HG02973 (cell line): ENCODE measurements around the gene ATP13A2.

Experiments
- ATAC-seq: cut with Tn5 transposase; IDR thresholded peaks from one replicate; pipeline ENCODE4 v1.9.1; 2021; ENCODE audit warnings: moderate library complexity; ENCODE audit not compliant: unreplicated experiment

ATP13A2 gene

DNA sequence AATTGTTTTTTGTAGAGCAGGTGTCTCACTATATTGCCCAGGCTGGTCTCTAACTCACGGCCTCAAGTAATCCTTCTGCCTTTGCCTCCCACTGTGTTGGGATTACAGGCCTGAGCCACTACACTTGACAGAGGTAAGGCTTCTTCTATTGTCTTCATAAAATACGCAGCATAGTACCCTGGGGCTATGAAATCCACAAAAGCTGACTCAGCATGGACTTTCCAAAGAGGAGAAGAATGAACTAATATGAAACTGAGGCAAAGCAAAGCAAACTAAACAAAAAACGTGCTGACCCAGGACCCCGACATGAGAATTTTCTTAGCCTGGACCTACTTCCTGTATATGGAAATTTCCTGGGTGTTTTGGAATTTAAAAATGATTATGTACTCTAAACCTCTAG, 18.5 kb upstream of the ATP13A2 start:
- no peak for ATAC-seq

DNA sequence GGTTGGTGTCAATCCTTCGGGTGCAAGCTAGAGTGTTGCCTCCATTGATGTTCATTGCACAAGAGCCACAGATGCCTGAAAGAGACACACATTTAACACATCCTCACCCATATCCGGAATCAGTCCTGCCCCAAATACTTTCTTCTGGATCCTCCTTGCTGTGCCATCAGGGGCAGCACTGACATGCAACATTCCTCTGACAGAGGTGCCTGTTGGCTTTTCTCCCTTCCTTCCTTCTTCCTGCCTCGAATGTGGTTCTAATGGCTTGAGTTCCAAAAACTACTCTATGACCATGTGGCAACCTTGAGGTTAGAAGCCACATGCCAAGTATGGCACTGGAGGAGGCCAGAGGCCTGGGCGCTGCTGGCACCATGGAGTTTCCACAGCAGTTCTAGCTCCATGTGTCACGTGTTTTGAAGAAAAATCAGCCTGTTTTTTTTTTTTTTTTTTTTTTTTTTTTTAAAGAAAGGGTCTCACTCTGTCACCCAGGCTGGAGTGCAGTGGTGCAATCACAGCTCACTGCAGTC, 17.0 kb upstream of the ATP13A2 start:
- ATAC-seq = no peak

DNA sequence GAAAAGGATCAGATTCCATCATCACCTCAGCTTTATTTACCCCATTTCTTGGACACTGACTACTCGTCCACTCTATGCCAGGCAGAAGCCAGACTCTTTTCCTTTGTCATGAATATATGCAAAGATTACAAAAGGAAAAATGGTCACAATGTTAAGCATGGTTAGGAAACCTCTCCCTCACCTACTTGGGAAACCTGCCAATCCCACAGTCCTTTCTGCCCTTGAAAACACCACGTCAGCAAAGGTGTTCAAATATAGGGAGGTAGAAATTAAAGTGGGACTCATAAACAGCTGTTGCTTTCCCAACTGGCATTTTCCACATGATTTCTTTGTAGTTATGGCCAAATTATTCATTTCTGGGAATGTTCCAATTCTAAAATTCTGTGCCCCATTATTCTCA, 16.2 kb upstream of the ATP13A2 start:
- ATAC-seq = no peak

DNA sequence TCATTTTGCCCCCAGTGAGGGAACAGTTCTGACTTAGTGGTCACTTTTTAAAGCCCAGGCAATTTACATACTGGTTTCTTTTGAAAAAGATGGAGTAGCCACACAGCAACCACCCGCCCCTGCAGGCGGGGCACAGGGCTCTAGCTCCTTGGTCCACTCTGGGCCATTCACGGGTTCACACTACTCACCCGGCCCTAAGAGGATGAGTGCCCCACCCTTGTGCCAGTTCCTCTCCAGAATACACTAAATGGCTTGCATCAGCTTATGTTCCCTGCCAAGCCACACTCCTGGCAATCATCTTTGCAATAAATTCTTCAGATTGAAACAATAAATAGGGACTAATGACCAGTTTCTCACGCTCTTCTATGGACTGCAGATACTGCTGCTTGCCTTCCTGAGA, 15.7 kb upstream of the ATP13A2 start:
- ATAC-seq = no peak

DNA sequence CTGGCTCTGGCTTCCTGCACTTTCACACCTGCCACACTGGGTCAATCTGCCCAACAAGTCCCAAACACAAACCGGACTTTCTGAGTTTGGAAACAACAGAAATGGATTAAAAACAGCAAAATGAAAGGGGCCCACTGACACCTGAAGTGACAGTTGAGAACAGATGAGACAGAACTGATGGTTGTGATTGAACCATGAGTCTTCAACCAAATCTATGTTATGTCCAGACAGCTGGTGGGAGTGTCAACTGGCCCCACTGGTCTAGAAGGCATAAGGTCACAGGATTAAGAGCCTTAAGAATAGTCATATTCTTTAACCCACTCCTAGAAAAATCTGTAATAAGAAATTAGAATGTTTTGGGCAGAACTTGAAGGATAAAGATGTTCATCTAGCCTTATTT, 13.0 kb upstream of the ATP13A2 start:
- ATAC-seq = no peak

DNA sequence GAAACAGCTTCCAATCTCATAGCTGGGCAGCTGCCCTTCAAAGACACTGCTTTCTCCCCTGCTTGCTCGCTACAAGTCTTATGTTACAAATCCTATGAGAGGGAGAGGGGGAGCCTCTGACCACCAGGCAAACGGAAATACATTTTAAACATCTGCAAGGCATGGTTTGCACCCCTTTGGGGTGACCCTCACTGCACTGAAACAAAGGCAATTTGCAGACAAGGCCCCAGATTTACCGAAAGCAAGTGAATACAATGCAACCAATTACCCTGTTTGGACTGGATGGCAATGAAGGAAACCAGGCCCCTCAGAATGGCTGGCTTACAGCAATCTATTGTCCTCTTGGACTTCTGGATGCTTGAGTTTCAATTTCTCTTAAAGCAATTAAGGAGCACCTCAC, 11.8 kb upstream of the ATP13A2 start:
- ATAC-seq = no peak

DNA sequence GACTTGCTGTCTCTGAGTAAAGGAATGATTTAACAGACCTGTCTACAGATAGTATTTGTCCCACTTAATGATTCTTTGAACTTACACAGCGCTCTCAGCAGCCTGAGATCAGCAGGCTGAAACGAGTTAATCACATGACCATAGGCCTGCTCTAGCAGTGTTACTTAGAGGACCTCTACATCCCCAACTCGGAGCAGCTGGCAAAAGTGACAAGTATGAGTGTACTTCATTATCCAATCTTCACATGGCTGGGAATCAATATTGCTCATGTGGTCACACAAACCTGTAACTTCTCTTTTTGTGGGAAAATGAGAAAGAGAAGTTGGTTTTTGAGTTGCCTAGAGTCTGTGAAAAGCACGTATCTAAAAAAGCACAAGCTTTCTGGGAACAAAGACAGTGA, 11.4 kb upstream of the ATP13A2 start:
- ATAC-seq = no peak

DNA sequence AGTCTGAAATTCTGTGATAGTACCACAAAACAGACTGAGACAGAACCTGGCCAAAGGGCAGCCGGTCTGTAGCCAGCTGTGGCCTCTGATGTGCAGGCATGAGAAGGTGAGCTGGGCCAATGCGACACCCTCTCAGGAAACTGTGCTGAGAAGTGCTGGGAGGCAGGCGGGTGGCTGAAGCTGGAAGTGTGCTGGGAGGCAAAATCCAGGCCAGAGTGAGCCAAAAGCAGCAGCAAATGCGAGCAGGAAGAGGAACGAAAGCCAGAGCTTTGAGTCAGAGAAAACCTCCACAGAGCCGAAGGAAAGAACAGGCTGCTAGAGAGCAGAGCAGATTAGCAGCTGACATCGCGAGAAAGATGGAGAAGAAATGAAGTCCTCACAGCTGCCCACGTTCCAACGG, 10.2 kb upstream of the ATP13A2 start:
- no peak for ATAC-seq

DNA sequence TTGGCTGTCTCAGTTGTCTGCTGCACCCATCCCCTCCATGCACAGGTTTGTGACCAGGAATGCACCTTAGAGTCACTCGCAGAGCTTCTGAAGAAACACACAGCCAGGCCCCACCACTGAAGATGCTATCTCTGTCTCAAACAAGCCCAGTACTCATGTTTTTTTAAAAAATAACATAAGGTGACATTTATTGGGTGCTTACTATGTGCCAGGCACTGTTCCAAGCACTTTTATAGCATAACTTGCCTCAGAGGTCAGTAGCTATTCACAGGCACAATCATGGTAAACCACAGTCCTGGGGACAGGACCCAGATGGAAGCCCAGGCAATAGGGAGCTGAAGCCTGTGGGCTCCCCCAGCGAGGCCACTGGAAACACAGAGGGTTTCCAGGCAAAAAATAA, 8.8 kb upstream of the ATP13A2 start:
- ATAC-seq = no peak

DNA sequence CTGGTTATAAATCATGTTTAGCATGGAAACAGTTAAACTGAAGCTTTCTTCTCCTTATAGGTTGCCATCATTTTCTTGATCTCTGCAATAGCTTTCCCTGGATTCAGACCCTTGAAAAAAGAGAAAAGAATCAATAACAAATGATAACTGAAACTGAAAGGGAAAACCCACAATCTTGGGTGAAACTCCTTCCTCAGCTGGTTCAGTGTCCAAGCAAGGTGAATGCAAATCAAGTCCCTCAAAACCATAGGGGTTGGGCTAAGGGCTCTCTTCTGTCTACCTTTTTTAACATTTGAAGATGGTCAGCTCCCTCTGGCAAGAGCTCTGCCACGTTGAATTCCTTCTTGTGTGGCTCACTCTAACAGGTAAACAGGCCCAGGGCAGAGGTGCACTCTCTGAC, 7.1 kb upstream of the ATP13A2 start:
- ATAC-seq = no peak

DNA sequence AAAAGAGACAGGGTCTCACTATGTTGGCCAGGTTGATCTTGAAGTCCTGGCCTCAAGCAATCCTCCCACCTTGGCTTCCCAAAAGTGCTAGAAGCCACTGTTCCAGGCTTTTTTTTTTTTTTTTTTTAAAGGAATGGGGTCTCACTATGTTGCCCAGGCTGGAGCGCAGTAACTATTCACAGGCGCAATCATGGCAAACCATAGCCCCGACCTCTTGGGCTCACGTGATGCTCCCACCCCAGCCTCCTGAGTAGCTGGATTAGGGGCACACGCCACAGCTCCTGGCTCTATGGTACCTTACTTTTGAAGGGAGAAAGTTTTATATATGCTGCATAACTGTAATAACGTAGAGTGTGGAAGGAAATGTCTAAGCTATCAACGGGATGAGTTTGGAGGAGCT, 5.7 kb upstream of the ATP13A2 start:
- ATAC-seq = no peak

DNA sequence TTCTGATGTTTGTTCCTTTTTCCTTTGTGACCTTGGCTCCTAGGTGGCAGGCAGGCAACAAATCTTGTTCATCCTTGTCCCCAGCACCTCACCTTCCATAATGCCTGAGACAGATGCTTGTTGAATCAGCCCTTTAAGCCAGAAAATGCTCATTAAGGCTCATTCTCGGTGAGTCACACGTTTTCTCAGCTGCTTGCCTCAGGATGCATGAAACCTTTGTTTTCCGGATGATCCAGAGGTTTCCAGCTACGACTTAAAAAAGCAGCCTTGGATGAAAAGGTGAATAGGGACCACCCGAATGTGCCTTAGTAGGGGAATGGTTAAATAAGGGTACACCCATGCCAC, 4.6 kb upstream of the ATP13A2 start:
- ATAC-seq = no peak

DNA sequence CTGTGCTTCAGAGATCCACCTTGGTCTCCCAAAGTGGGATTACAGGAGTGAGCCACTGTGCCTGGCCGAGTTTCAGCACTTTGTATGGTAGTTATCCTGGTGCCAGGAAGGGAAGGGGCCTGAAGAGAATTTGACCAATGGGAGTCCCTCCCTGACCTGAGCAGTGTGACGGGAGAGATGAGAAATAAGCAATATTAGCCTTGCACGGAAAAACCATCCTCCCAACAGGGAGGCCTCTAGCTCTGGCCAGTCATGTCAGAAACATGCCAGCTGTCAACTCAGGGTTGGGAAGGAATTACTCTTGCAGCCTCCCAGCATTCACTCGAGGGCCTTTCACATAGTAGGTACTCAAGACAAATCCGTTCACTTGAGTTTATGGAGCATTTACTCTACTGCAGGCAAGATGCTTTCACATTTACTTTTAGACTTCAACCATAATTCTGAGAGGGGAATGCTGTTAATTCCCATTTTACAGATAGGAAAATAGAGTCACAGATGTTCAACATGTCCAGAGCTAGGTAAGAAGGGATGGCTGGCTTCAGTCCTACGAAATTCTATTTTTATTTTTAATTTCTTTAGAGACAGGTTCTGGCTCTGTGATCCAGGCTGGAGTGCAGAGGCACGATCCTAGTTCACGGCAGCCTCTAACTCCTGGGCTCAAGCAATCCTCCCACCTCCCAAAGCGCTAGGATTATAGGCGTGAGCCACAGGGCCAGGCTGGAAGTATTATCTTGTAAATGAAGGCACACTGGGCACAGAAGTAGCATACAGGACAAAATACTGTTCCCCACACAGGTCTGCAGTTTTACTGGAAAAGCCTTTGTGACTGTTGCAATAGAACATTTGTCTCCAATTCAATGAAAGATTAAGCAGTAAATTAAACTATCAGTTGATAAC, 3.2 kb upstream of the ATP13A2 start:
- ATAC-seq = no peak

DNA sequence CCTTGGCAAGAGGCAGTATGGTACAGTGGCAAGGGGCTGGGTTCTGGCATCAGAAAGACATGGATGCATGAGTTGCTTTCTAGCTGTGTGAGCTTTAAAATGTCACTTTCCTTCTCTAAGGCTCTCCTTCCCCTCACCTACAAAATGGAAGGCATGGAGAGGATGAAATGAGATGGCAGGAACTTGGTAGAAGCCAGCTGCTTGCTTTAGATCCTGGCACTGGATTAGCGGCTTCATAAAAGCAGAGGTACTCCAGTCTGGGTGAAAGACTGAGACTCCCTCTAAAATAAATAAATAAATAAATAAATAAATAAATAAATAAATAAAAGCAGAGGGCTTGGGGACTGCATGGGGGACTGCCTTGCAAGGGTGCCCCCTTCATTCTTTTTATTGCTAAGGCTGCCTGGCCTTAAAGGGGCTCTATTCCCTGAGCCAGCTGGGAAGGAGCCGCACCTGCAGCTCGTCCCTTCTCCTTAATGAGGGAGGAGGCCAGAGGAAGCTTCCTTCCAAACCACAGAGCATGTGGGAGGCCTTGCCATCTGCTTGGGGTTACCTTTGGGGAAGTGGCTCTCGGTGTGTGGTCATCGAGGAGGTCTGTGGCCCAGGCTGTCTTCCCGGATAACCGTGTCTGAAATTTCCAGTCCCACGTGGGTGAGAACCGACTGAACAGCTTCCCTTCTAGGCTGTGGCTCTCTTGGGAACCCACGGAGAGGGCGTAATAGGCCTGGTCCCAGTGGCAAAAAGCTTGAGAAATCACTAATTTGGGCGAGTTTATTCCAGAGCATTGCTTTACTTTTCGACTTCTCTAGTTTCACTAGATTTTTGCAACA, 2.0 kb upstream of the ATP13A2 start:
- ATAC-seq = no peak

DNA sequence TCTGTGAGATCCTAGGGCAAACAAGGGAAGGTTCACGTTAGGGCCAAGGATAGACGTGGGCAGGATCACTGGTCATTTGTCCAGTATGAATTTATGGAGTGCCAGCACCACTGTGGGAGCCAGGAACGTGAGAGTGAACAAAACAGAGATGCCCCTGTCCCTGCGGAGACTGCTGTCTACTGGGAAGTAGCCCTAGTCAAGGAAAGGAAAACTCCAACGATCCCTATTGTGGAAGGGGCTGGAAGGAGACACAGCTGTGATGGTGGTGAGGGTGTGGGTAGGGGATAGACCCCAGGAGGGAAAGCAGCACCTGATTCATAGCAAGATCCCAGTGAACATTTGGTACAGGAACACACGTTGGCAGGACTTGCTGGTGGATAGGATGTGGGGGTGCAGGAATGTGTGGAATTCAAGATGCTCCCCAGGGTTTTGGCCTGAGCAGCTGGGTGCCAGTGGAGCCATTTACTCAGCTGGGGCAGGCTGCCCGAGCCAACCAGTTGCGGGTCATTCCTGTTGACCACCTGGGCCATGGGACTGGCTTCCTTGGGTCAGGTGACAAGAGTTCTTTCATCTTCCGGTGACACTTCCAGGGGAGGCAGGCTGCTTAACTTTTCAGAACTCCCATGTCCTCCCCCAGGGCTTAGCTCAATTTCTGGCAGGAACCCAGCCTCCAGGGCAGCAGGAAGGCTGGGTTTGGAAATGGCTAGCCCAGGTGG, 1.2 kb upstream of the ATP13A2 start:
- ATAC-seq = no peak

DNA sequence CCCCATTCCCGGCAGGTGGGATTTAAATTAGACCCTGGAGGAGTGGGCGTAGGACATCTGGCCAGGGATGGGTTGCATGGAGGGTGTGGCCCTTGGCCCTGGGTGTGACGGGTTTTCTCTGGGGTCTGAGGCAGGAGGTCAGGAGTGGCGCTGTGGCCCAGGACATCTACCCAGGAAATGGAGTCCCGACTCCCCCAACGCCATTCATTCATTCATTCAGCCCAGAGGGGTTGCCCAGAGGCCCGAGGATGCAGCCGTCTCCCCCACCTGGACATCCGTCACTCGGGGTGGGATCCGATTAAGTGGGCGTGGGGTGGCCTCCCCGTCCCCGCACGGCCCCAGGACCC, 663 bp downstream of the ATP13A2 start:
- no peak for ATAC-seq

DNA sequence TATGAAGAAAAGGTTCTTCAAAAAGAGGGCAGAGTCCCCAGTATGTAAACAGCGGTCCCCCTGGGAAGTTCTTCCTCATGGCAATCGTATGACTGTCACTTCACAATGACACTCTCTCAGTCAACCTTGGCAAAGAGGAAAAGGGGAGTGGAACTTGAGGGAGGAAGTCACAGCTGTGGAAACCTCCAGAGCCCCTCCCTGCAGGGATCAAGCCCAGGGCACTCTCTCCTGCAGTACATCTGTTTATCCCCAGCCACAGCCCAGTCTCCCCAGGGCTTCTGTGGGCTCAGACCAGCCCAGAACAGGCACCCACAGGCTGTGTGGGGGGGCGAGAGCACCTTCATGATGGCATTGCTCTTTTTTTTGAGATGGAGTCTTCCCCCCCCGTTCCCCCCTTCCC, 2.0 kb downstream of the ATP13A2 start:
- no peak for ATAC-seq

DNA sequence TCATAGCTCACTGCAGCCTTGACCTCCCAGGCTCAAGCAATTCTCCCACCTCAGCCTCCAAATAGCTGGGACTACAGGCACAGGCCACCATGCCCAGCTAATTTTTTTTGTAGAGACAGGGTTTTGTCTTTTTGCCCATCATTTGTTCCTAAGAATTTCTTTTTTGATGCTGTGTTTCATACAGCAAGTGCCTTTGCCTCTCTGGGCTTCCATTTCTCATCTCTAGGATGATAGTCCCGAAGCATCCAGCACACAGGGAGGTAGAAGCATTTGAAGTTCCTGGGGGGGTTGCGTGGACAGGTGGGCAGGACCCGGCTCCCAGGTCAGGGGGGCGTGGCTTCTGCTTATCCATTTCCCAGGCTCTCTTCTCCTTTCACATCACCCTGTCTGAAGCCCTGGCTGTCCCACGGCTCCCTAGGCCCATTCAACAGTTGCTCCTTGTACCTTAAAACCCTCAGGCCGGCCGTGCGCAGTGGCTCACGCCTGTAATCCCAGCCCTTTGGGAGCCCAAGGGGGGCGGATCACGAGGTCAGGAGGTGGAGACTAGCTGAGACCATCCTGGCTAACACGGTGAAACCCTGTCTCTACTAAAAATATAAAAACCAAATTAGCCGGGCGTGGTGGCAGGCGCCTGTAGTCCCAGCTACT, 3.4 kb downstream of the ATP13A2 start:
- ATAC-seq = no peak

DNA sequence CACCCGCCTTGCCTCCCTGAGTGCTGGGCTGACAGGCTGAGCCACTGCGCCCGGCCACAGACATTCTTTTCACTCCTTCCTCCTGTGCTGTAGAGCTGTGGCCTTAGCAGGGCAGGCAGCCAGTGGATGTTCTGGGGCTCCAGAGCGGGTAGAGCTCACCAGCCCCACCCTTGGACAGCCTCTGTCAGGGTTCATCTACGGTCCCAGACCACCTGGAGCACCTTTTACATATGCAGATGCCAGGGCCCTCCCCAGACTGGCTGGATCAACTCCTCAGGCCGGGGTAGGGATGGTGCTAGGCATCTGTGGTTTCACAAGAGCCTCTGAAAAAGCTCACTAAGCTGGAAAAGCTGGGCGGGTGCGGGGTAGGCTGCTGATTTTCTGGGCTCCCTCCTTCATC, 4.6 kb downstream of the ATP13A2 start:
- no peak for ATAC-seq

DNA sequence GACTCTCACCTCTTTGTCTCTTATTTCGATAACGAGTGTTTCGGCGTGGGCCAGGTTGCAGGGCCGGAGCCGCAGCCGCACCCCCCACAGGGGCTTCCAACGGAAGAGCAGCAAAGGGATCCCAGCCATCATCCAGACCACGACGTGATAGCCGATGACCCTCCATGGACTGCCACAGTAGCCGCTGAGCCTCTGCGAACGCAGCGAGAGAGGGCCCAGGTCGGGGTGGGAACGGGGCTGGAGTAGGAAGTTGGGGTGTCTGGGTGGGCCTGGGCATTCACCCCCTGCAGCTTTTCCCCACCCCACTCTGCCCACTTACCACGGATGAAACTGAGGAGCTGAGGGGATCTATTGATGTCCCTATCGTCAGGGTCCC, 6.4 kb downstream of the ATP13A2 start:
- no peak for ATAC-seq
